ENCODE data around the gene ATP11A.

- TF ChIP-seq, protein P1, sequence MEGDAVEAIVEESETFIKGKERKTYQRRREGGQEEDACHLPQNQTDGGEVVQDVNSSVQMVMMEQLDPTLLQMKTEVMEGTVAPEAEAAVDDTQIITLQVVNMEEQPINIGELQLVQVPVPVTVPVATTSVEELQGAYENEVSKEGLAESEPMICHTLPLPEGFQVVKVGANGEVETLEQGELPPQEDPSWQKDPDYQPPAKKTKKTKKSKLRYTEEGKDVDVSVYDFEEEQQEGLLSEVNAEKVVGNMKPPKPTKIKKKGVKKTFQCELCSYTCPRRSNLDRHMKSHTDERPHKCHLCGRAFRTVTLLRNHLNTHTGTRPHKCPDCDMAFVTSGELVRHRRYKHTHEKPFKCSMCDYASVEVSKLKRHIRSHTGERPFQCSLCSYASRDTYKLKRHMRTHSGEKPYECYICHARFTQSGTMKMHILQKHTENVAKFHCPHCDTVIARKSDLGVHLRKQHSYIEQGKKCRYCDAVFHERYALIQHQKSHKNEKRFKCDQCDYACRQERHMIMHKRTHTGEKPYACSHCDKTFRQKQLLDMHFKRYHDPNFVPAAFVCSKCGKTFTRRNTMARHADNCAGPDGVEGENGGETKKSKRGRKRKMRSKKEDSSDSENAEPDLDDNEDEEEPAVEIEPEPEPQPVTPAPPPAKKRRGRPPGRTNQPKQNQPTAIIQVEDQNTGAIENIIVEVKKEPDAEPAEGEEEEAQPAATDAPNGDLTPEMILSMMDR (IDR thresholded peaks at IDR 0.05), result no peak
- no peak for TF ChIP-seq POLR2A (IDR thresholded peaks at IDR 0.05)
Measured at GRCh38 chr13:112896736-112897602, 207.1 kb downstream of the ATP11A start.
